NCI-H446 (cell line): ENCODE measurements around the gene TMC4.

Source experiments
- DNase-seq, 2 experiments: peaks; one replicate each; lab custom pipeline; 2025; lab: John Stamatoyannopoulos, UW

The TMC4 gene

GRCh38 chr19:54129617-54129996 is 43.4 kb downstream of the TMC4 start:
- DNase-seq, result no peak

- no peak for DNase-seq
These were observed 44.0 kb downstream of the TMC4 start for GRCh38 chr19:54128796-54129616.

GRCh38 chr19:54128441-54128725 is 44.6 kb downstream of the TMC4 start:
- DNase-seq, result no peak

- no peak for DNase-seq
These were observed 45.1 kb downstream of the TMC4 start for GRCh38 chr19:54127688-54128440.

GRCh38 chr19:54125713-54126112 is 47.2 kb downstream of the TMC4 start:
- no peak for DNase-seq

- no peak for DNase-seq
These were observed 48.6 kb downstream of the TMC4 start for GRCh38 chr19:54124393-54124792.

GRCh38 chr19:54123682-54124081 is 49.3 kb downstream of the TMC4 start:
- DNase-seq, result no peak

GRCh38 chr19:54121259-54121658 is 51.7 kb downstream of the TMC4 start:
- DNase-seq, result no peak

- DNase-seq, result peak; percentile 98
These were observed 57.6 kb downstream of the TMC4 start, which contains the start of the genes PRPF31 and TFPT for GRCh38 chr19:54115109-54116063. Gene PRPF31 (plus strand): TSS chr19:54115754. CDS start chr19:54118279, 2,525 bp downstream. Gene TFPT (minus strand): TSS chr19:54115657. CDS start chr19:54115269, 388 bp downstream.

- DNase-seq, result no peak
These were observed 58.4 kb downstream of the TMC4 start for GRCh38 chr19:54114340-54115108.
